MM.1S (cell line): ENCODE measurements around the gene FBXW12.

Source experiments
- DNase-seq: peaks from one replicate; pipeline ENCODE4 v3.0.0-alpha.2; 2015
- H2AFZ ChIP-seq: fragments of 300-600 bp; sonication (generic); 2 replicates; pipeline ENCODE4 v1.6.0; 2016; ENCODE audit warnings: antibody characterized with exemption, low read length
- H3F3A ChIP-seq: fragments of 300-600 bp; sonication (generic); 2 replicates; pipeline ENCODE4 v1.6.1; 2016; ENCODE audit warnings: mild to moderate bottlenecking, antibody characterized with exemption, low read length, moderate library complexity, mixed read lengths; ENCODE audit not compliant: insufficient read depth
- H3K27ac ChIP-seq: fragments of 300-600 bp; sonication (generic); 2 replicates; pipeline ENCODE4 v1.5.1; 2016; ENCODE audit warnings: mild to moderate bottlenecking, low read length
- H3K27me3 ChIP-seq: fragments of 300-600 bp; sonication (generic); replicated peaks from 2 replicates; pipeline ENCODE4 v1.6.0; 2016; ENCODE audit warnings: low read length; ENCODE audit not compliant: insufficient read depth
- H3K36me3 ChIP-seq: fragments of 300-600 bp; sonication (generic); replicated peaks from 2 replicates; pipeline ENCODE4 v1.6.1; 2016; ENCODE audit warnings: mild to moderate bottlenecking, low read length, mixed read lengths; ENCODE audit not compliant: insufficient read depth
- H3K4me1 ChIP-seq: fragments of 300-600 bp; sonication (generic); 2 replicates; pipeline ENCODE4 v1.6.1; 2016; ENCODE audit warnings: low read length, mixed read lengths
- H3K4me2 ChIP-seq: fragments of 300-600 bp; sonication (generic); 2 replicates; pipeline ENCODE4 v1.6.0; 2016; ENCODE audit warnings: low read depth, low read length
- H3K4me3 ChIP-seq: fragments of 300-600 bp; sonication (generic); 2 replicates; pipeline ENCODE4 v1.5.1; 2016; ENCODE audit warnings: low read length, mixed read lengths
- H3K79me2 ChIP-seq: fragments of 300-600 bp; sonication (generic); 2 replicates; pipeline ENCODE4 v1.6.1; 2016; ENCODE audit warnings: mixed run types, low read length, mixed read lengths
- H3K9ac ChIP-seq: fragments of 300-600 bp; sonication (generic); 2 replicates; pipeline ENCODE4 v1.6.1; 2016; ENCODE audit warnings: low read length, mixed read lengths
- H3K9me2 ChIP-seq: fragments of 300-600 bp; sonication (generic); replicated peaks from 2 replicates; pipeline ENCODE4 v1.6.1; 2016; ENCODE audit warnings: mild to moderate bottlenecking, low read length, mixed read lengths; ENCODE audit not compliant: insufficient read depth
- H3K9me3 ChIP-seq: fragments of 300-600 bp; sonication (generic); replicated peaks from 2 replicates; pipeline ENCODE4 v1.6.1; 2016; ENCODE audit warnings: mild to moderate bottlenecking, low read length, mixed read lengths; ENCODE audit not compliant: insufficient read depth
- H4K20me1 ChIP-seq: fragments of 300-600 bp; sonication (generic); 2 replicates; pipeline ENCODE4 v1.6.1; 2016; ENCODE audit warnings: mild to moderate bottlenecking, low read length, moderate library complexity, mixed read lengths; ENCODE audit not compliant: insufficient read depth
- EZH2 ChIP-seq: fragments of 300-600 bp; sonication (generic); optimal IDR thresholded peaks from 2 replicates; pipeline ENCODE3; 2017; ENCODE audit warnings: low read depth, mild to moderate bottlenecking, antibody characterized with exemption, low read length, mixed read lengths
- EZH2phosphoT487 ChIP-seq: fragments of 300-600 bp; sonication (generic); IDR thresholded peaks from 2 replicates; pipeline ENCODE4 v1.6.1; 2018; ENCODE audit warnings: antibody characterized with exemption, low read length
- TF ChIP-seq, protein P1 (sequence below): fragments of 300-600 bp; sonication (generic); IDR thresholded peaks from 2 replicates; pipeline ENCODE4 v1.5.1; 2016; ENCODE audit warnings: antibody characterized with exemption, low read length, mixed read lengths

The FBXW12 gene

DNA sequence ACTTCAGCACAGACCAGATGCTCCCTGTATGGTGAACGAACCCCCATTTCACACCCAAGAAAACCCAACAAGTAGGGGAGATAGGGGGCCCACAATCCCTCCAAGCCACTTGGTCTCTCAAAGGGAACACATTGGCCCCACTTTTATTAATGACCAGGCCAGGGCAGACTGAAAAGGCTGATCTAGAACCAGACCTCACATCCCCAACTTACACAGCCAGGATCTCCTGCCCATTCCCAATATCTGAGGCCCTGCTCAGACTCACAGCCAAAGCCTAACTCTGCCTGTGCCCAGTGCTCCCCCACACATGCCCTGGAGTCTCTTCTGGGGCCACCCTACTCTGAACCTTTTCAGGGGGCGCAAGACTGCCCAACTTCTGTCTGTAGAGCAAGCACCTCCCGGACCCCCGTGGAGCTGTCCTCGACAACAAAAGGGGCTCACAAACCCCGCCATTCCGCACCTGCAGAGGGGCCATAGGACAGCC lies 56.1 kb downstream of the FBXW12 start:
- H3K36me3 ChIP-seq: no peaks in the 10 kb centered on the region
- no peaks in the 10 kb centered on the region for H3K9me3 ChIP-seq
- H3K27ac ChIP-seq: no peak overlapping the region
- no peak overlapping the region for H3K4me2 ChIP-seq
- H3K4me3 ChIP-seq: no peak overlapping the region
- no peaks in the 10 kb centered on the region for H3K4me1 ChIP-seq
- no peaks in the 10 kb centered on the region for H3K79me2 ChIP-seq
- TF ChIP-seq EZH2 (no peak), EZH2phosphoT487 (no peak)
- TF ChIP-seq, protein P1, sequence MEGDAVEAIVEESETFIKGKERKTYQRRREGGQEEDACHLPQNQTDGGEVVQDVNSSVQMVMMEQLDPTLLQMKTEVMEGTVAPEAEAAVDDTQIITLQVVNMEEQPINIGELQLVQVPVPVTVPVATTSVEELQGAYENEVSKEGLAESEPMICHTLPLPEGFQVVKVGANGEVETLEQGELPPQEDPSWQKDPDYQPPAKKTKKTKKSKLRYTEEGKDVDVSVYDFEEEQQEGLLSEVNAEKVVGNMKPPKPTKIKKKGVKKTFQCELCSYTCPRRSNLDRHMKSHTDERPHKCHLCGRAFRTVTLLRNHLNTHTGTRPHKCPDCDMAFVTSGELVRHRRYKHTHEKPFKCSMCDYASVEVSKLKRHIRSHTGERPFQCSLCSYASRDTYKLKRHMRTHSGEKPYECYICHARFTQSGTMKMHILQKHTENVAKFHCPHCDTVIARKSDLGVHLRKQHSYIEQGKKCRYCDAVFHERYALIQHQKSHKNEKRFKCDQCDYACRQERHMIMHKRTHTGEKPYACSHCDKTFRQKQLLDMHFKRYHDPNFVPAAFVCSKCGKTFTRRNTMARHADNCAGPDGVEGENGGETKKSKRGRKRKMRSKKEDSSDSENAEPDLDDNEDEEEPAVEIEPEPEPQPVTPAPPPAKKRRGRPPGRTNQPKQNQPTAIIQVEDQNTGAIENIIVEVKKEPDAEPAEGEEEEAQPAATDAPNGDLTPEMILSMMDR: no peak
- H3K27me3 ChIP-seq: peaks cover 34% of the 10 kb centered on the region
- H3K9ac ChIP-seq: no peak overlapping the region
- H4K20me1 ChIP-seq: no peaks in the 10 kb centered on the region
- H3F3A ChIP-seq: peaks cover 6% of the 10 kb centered on the region
- no peak for DNase-seq
- no peaks in the 10 kb centered on the region for H3K9me2 ChIP-seq
- H2AFZ ChIP-seq: no peak overlapping the region

DNA sequence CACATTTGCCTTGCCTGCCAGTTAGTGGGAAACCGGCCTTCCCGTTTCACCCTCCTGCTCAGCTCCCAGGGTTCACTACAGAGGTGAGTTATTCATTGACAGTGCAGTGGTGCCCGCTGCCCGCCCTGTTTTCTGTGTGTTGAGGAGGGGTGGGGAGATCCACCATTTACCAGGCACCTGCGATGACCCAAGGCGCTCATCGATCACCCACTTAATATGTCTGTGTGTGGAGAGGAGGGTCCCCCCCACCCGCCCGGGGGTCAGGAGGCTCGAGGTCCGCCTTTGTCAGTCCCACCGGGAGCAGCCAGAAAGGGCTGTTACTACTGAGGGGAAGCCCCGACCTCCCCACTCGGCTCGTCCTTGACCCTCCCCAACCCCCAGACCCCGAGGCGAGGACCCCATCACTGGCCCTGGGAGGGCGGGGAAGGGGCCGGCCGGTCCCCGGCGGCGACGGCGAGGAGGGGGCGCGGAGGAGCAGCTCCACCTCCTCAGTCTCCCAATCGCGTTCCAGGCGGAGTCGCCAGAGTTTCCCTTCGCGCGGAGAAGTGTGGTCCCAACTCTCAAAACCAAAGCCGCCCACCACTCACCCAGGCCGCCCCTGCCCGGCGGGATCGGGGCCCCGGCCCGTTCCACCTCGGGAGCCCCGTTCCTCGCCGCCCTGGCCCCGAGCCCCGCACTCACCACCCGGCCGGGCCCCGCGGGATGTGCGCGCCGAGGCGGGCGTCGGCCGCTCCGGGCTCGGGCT lies 56.7 kb downstream of the FBXW12 start:
- no peak for DNase-seq
- TF ChIP-seq EZH2phosphoT487 (no peak), EZH2 (no peak)
- TF ChIP-seq, protein P1: no peak
- H3K4me3 ChIP-seq: peak overlapping the region; percentile 55
- H3K79me2 ChIP-seq: no peaks in the 10 kb centered on the region
- no peak overlapping the region for H3K9ac ChIP-seq
- H4K20me1 ChIP-seq: no peaks in the 10 kb centered on the region
- H3K27ac ChIP-seq: no peak overlapping the region
- H3K36me3 ChIP-seq: no peaks in the 10 kb centered on the region
- H3K27me3 ChIP-seq: peaks cover 28% of the 10 kb centered on the region
- H3K4me1 ChIP-seq: no peaks in the 10 kb centered on the region
- no peaks in the 10 kb centered on the region for H3K9me2 ChIP-seq
- peak overlapping the region; percentile 70 for H3K4me2 ChIP-seq
- H3K9me3 ChIP-seq: no peaks in the 10 kb centered on the region
- peak overlapping the region; percentile 51; the same call in 1 of the 2 replicates for H2AFZ ChIP-seq
- H3F3A ChIP-seq: peaks cover 6% of the 10 kb centered on the region

DNA sequence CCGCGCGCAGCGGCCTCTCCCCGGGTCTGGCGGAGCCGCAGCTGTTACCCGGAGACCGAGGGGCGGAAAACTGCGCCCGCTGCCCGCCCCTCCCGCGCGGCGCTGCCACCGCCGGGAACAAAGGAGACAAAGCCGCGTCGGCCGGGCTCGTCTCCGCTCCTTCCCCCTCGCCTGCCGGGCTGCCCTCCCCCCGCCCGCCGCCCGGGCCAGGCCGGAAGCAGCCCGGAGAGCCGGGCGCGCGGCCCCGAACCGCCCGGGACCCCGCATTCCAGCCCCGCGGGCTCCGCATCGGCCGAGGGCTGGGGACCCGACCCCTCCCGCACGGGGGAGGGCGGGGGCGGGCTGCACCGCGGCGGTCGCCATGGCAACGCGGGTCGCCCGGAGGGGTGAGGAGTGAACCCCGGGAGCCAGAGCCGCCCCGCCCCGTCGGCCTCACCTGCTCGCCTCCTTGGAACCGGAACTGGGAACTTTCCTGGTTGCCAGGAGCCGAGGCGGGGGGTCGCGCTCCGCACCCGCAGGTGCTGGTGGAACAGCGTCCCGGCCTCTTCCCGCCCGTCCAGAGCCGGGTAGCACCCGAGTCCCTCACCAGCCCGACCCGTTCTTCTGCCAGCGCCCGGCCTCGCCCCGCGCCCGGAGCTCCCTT lies 57.4 kb downstream of the FBXW12 start:
- H4K20me1 ChIP-seq: no peaks in the 10 kb centered on the region
- H3K27ac ChIP-seq: no peak overlapping the region
- peaks cover 6% of the 10 kb centered on the region for H3F3A ChIP-seq
- peak overlapping the region; percentile 85 for H3K4me2 ChIP-seq
- peak overlapping the region; percentile 67 for H3K4me3 ChIP-seq
- H3K9ac ChIP-seq: no peak overlapping the region
- 0 out of 2 replicates have a peak overlapping the region, but pooled peaks have one; percentile 51 for H2AFZ ChIP-seq
- H3K27me3 ChIP-seq: peaks cover 21% of the 10 kb centered on the region
- H3K9me3 ChIP-seq: no peaks in the 10 kb centered on the region
- no peak for TF ChIP-seq EZH2phosphoT487
- TF ChIP-seq, protein P1: no peak
- no peak for TF ChIP-seq EZH2
- no peaks in the 10 kb centered on the region for H3K36me3 ChIP-seq
- DNase-seq: peak; percentile 34
- H3K9me2 ChIP-seq: no peaks in the 10 kb centered on the region
- no peaks in the 10 kb centered on the region for H3K4me1 ChIP-seq
- H3K79me2 ChIP-seq: no peaks in the 10 kb centered on the region
